WTC11 (cell line): ENCODE data around the gene APRT. TPM values are rescaled to one million over a fixed set of nuclear protein-coding genes. Genes with fewer than 3 reads are reported as not detected.

Source experiments
- ATAC-seq: fragments of 200-7000 bp; cut with Tn5 transposase; 2 replicates; pipeline ENCODE4 v1.10.0; 2021; ENCODE audit warnings: mild to moderate bottlenecking, moderate library complexity
- CTCF ChIA-PET: fragments of 300-600 bp; sonication (Branson Sonifier 250); formaldehyde crosslinking; loops from one replicate; lab custom pipeline; 2021; ENCODE audit warnings: antibody characterized with exemption; lab: Charles Lee
- POLR2A ChIA-PET: fragments of 350-600 bp; sonication (Branson Sonifier 250); formaldehyde crosslinking; loops from one replicate; lab custom pipeline; 2021; ENCODE audit warnings: antibody characterized with exemption; lab: Charles Lee
- DNase-seq: peaks from one replicate; pipeline ENCODE4 v3.0.0; 2021; ENCODE audit warnings: low spot score
- H3K27ac Mint-ChIP-seq: 2 replicates; pipeline ENCODE4 v1.8.0; 2021; ENCODE audit warnings: mixed read lengths
- H3K27me3 Mint-ChIP-seq: 2 replicates; pipeline ENCODE4 v1.8.0; 2021; ENCODE audit warnings: low read depth, mild to moderate bottlenecking, moderate library complexity, mixed read lengths
- H3K36me3 Mint-ChIP-seq: 2 replicates; pipeline ENCODE4 v1.8.0; 2021; ENCODE audit warnings: mixed read lengths
- H3K4me1 Mint-ChIP-seq: 2 replicates; pipeline ENCODE4 v1.8.0; 2022; ENCODE audit warnings: mixed read lengths
- H3K4me3 Mint-ChIP-seq: 2 replicates; pipeline ENCODE4 v1.8.0; 2021; ENCODE audit warnings: mild to moderate bottlenecking, moderate library complexity, mixed read lengths
- H3K9me3 Mint-ChIP-seq: 2 replicates; pipeline ENCODE4 v1.8.0; 2021; ENCODE audit warnings: mixed read lengths
- ATF1 ChIP-seq: sonication (generic); formaldehyde crosslinking; IDR thresholded peaks from 2 replicates; pipeline ENCODE4 v1.8.1; 2023; ENCODE audit warnings: mild to moderate bottlenecking, moderate library complexity, missing genetic modification reagents
- ESRRA ChIP-seq: sonication (generic); formaldehyde crosslinking; IDR thresholded peaks from 2 replicates; pipeline ENCODE4 v1.8.1; 2022; ENCODE audit warnings: mild to moderate bottlenecking, missing genetic modification reagents, borderline replicate concordance
- FOXJ3 ChIP-seq: sonication (generic); formaldehyde crosslinking; IDR thresholded peaks from 2 replicates; pipeline ENCODE4 v1.9.0; 2021; ENCODE audit warnings: missing genetic modification reagents, mild to moderate bottlenecking, borderline replicate concordance
- GTF2I ChIP-seq: fragments of 250-450 bp; sonication (Bioruptor Pico); conservative IDR thresholded peaks from 2 replicates; pipeline ENCODE4 v1.4.0; 2021; ENCODE audit warnings: mild to moderate bottlenecking
- NFATC4 ChIP-seq: fragments of 250-450 bp; sonication (Bioruptor Pico); IDR thresholded peaks from 2 replicates; pipeline ENCODE4 v1.9.0; 2021; ENCODE audit warnings: mild to moderate bottlenecking
- OVOL2 ChIP-seq: fragments of 250-450 bp; sonication (Bioruptor Pico); IDR thresholded peaks from 2 replicates; pipeline ENCODE4 v1.9.0; 2021; ENCODE audit warnings: mild to moderate bottlenecking, borderline replicate concordance
- SMAD3 ChIP-seq: sonication (generic); formaldehyde crosslinking; IDR thresholded peaks from 2 replicates; pipeline ENCODE4 v1.8.0; 2022; ENCODE audit warnings: missing genetic modification reagents, mild to moderate bottlenecking, borderline replicate concordance
- SMAD4 ChIP-seq: sonication (generic); formaldehyde crosslinking; IDR thresholded peaks from 2 replicates; pipeline ENCODE4 v1.8.0; 2022; ENCODE audit warnings: mild to moderate bottlenecking, missing genetic modification reagents
- TCF7 ChIP-seq: sonication (generic); formaldehyde crosslinking; IDR thresholded peaks from 2 replicates; pipeline ENCODE4 v1.8.0; 2022; ENCODE audit warnings: mild to moderate bottlenecking, low read depth, missing genetic modification reagents, moderate library complexity
- ZNF138 ChIP-seq: sonication (generic); formaldehyde crosslinking; conservative IDR thresholded peaks from 2 replicates; pipeline ENCODE4 v1.8.1; 2022; ENCODE audit warnings: mild to moderate bottlenecking, moderate library complexity, missing genetic modification reagents
- ZNF232 ChIP-seq: sonication (generic); formaldehyde crosslinking; IDR thresholded peaks from 2 replicates; pipeline ENCODE4 v1.8.0; 2022; ENCODE audit warnings: mild to moderate bottlenecking, missing genetic modification reagents
- ZNF263 ChIP-seq: sonication (generic); formaldehyde crosslinking; IDR thresholded peaks from 2 replicates; pipeline ENCODE4 v1.8.1; 2022; ENCODE audit warnings: low read depth, mild to moderate bottlenecking, moderate library complexity, missing genetic modification reagents
- total RNA-seq: library from RNA; stranded (reverse); gene quantifications from 3 replicates; pipeline ENCODE4 v1.2.3, GENCODE V29; 2021
- TF ChIP-seq, protein P1 (sequence below): fragments of 250-450 bp; sonication (Bioruptor Pico); IDR thresholded peaks from 2 replicates; pipeline ENCODE4 v1.8.0; 2021; ENCODE audit warnings: mild to moderate bottlenecking
- TF ChIP-seq, protein P2 (sequence below): sonication (generic); formaldehyde crosslinking; IDR thresholded peaks from 2 replicates; pipeline ENCODE4 v1.8.1; 2023; ENCODE audit warnings: mild to moderate bottlenecking, missing genetic modification reagents
- TF ChIP-seq, protein P3 (sequence below): fragments of 200-600 bp; IDR thresholded peaks from 2 replicates; pipeline ENCODE4 v1.8.0; 2022; ENCODE audit warnings: antibody characterized with exemption
- TF ChIP-seq, protein P4 (sequence below): sonication (generic); formaldehyde crosslinking; IDR thresholded peaks from 2 replicates; pipeline ENCODE4 v1.8.0; 2023; ENCODE audit warnings: missing genetic modification reagents, mild to moderate bottlenecking, borderline replicate concordance
- TF ChIP-seq, protein P5 (sequence below): sonication (generic); formaldehyde crosslinking; IDR thresholded peaks from 2 replicates; pipeline ENCODE4 v1.8.1; 2022; ENCODE audit warnings: missing genetic modification reagents, borderline replicate concordance
- TF ChIP-seq, protein P6 (sequence below): sonication (generic); formaldehyde crosslinking; IDR thresholded peaks from 2 replicates; pipeline ENCODE4 v1.8.1; 2022; ENCODE audit warnings: mild to moderate bottlenecking, moderate library complexity, missing genetic modification reagents
- TF ChIP-seq, protein P7 (sequence below): sonication (generic); formaldehyde crosslinking; conservative IDR thresholded peaks from 2 replicates; pipeline ENCODE4 v1.8.1; 2022; ENCODE audit warnings: mild to moderate bottlenecking, missing genetic modification reagents

Gene APRT
- total RNA-seq, 1 experiment from 2014 or later: 288 TPM

DNA sequence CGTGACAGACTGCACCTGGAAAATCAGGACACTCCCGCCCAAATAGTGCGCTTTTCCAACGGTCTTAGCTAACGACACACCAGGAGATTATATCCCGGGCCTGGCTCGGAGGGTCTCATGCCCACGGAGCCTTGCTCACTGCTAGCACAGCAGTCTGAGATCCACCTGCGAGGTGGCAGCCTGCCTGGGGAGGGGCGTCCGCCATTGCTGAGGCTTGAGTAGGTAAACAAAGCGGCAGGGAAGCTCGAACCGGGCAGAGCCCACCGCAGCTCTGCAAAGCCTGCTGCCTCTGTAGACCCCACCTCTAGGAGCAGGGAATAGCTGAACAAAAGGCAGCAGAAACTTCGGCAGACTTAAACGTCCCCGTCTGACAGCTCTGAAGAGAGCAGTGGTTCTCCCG is 39.9 kb upstream of the APRT start:
- POLR2A ChIA-PET: no interaction called here
- ATAC-seq: no peak
- H3K9me3 Mint-ChIP-seq: no peaks in the 10 kb centered on the region; the same call in 1 of the 2 replicates
- TF ChIP-seq ZNF263 (CRISPR knock-in tag): no peak
- TF ChIP-seq TCF7: no peak
- TF ChIP-seq, protein P1, sequence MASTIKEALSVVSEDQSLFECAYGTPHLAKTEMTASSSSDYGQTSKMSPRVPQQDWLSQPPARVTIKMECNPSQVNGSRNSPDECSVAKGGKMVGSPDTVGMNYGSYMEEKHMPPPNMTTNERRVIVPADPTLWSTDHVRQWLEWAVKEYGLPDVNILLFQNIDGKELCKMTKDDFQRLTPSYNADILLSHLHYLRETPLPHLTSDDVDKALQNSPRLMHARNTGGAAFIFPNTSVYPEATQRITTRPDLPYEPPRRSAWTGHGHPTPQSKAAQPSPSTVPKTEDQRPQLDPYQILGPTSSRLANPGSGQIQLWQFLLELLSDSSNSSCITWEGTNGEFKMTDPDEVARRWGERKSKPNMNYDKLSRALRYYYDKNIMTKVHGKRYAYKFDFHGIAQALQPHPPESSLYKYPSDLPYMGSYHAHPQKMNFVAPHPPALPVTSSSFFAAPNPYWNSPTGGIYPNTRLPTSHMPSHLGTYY: no peak
- TF ChIP-seq ATF1 (CRISPR knock-in tag): no peak
- TF ChIP-seq, protein P2, sequence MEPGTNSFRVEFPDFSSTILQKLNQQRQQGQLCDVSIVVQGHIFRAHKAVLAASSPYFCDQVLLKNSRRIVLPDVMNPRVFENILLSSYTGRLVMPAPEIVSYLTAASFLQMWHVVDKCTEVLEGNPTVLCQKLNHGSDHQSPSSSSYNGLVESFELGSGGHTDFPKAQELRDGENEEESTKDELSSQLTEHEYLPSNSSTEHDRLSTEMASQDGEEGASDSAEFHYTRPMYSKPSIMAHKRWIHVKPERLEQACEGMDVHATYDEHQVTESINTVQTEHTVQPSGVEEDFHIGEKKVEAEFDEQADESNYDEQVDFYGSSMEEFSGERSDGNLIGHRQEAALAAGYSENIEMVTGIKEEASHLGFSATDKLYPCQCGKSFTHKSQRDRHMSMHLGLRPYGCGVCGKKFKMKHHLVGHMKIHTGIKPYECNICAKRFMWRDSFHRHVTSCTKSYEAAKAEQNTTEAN (CRISPR knock-in tag): no peak
- no peak for TF ChIP-seq OVOL2
- TF ChIP-seq SMAD4: no peak
- TF ChIP-seq, protein P3, sequence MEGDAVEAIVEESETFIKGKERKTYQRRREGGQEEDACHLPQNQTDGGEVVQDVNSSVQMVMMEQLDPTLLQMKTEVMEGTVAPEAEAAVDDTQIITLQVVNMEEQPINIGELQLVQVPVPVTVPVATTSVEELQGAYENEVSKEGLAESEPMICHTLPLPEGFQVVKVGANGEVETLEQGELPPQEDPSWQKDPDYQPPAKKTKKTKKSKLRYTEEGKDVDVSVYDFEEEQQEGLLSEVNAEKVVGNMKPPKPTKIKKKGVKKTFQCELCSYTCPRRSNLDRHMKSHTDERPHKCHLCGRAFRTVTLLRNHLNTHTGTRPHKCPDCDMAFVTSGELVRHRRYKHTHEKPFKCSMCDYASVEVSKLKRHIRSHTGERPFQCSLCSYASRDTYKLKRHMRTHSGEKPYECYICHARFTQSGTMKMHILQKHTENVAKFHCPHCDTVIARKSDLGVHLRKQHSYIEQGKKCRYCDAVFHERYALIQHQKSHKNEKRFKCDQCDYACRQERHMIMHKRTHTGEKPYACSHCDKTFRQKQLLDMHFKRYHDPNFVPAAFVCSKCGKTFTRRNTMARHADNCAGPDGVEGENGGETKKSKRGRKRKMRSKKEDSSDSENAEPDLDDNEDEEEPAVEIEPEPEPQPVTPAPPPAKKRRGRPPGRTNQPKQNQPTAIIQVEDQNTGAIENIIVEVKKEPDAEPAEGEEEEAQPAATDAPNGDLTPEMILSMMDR: no peak
- TF ChIP-seq, protein P4, sequence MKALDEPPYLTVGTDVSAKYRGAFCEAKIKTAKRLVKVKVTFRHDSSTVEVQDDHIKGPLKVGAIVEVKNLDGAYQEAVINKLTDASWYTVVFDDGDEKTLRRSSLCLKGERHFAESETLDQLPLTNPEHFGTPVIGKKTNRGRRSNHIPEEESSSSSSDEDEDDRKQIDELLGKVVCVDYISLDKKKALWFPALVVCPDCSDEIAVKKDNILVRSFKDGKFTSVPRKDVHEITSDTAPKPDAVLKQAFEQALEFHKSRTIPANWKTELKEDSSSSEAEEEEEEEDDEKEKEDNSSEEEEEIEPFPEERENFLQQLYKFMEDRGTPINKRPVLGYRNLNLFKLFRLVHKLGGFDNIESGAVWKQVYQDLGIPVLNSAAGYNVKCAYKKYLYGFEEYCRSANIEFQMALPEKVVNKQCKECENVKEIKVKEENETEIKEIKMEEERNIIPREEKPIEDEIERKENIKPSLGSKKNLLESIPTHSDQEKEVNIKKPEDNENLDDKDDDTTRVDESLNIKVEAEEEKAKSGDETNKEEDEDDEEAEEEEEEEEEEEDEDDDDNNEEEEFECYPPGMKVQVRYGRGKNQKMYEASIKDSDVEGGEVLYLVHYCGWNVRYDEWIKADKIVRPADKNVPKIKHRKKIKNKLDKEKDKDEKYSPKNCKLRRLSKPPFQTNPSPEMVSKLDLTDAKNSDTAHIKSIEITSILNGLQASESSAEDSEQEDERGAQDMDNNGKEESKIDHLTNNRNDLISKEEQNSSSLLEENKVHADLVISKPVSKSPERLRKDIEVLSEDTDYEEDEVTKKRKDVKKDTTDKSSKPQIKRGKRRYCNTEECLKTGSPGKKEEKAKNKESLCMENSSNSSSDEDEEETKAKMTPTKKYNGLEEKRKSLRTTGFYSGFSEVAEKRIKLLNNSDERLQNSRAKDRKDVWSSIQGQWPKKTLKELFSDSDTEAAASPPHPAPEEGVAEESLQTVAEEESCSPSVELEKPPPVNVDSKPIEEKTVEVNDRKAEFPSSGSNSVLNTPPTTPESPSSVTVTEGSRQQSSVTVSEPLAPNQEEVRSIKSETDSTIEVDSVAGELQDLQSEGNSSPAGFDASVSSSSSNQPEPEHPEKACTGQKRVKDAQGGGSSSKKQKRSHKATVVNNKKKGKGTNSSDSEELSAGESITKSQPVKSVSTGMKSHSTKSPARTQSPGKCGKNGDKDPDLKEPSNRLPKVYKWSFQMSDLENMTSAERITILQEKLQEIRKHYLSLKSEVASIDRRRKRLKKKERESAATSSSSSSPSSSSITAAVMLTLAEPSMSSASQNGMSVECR (CRISPR knock-in tag): no peak
- TF ChIP-seq, protein P5, sequence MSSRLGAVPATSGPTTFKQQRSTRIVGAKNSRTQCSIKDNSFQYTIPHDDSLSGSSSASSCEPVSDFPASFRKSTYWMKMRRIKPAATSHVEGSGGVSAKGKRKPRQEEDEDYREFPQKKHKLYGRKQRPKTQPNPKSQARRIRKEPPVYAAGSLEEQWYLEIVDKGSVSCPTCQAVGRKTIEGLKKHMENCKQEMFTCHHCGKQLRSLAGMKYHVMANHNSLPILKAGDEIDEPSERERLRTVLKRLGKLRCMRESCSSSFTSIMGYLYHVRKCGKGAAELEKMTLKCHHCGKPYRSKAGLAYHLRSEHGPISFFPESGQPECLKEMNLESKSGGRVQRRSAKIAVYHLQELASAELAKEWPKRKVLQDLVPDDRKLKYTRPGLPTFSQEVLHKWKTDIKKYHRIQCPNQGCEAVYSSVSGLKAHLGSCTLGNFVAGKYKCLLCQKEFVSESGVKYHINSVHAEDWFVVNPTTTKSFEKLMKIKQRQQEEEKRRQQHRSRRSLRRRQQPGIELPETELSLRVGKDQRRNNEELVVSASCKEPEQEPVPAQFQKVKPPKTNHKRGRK (CRISPR knock-in tag): no peak
- TF ChIP-seq, protein P6, sequence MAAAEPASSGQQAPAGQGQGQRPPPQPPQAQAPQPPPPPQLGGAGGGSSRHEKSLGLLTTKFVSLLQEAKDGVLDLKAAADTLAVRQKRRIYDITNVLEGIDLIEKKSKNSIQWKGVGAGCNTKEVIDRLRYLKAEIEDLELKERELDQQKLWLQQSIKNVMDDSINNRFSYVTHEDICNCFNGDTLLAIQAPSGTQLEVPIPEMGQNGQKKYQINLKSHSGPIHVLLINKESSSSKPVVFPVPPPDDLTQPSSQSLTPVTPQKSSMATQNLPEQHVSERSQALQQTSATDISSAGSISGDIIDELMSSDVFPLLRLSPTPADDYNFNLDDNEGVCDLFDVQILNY (CRISPR knock-in tag): no peak
- no peak for TF ChIP-seq ESRRA (CRISPR knock-in tag)
- TF ChIP-seq GTF2I: no peak
- TF ChIP-seq ZNF232: no peak
- TF ChIP-seq FOXJ3 (CRISPR knock-in tag): no peak
- no peak for TF ChIP-seq NFATC4 (CRISPR knock-in tag)
- TF ChIP-seq ZNF138: no peak
- no peak for TF ChIP-seq SMAD3
- TF ChIP-seq, protein P7, sequence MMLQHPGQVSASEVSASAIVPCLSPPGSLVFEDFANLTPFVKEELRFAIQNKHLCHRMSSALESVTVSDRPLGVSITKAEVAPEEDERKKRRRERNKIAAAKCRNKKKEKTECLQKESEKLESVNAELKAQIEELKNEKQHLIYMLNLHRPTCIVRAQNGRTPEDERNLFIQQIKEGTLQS (CRISPR knock-in tag): no peak
- TF ChIP-seq, all 79 proteins: peak for 0
- CTCF ChIA-PET: interaction anchor here (2.8 kb wide), 1 partner anchor 114 kb away, joined by 10 read pairs; no protein-coding TSS in a partner anchor
- H3K36me3 Mint-ChIP-seq: peaks cover 15% of the 10 kb centered on the region
- no peak overlapping the region for H3K4me3 Mint-ChIP-seq
- peaks cover 12% of the 10 kb centered on the region for H3K4me1 Mint-ChIP-seq
- no peak overlapping the region for H3K27ac Mint-ChIP-seq
- no peak for DNase-seq
- H3K27me3 Mint-ChIP-seq: no peaks in the 10 kb centered on the region
